ENCODE data around the gene SRGAP3.
A peak's percentile ranks its signal among the peaks of the same experiment; 100 is the strongest.

The SRGAP3 gene

GRCh38 chr3:8966150-8966819, 283.2 kb downstream of the SRGAP3 start (continued):
- TF ChIP-seq ZNF521 (tag by site-specific recombination; IDR thresholded peaks at IDR 0.05) (no peak), PBX3 (CRISPR knock-in tag; IDR thresholded peaks at IDR 0.05) (no peak), ZNF19 (tag by site-specific recombination; IDR thresholded peaks at IDR 0.05; ENCODE audit: low read depth) (no peak), ZNF777 (tag by site-specific recombination; IDR thresholded peaks at IDR 0.05; ENCODE audit: borderline replicate concordance) (no peak), ZNF341 (tag by site-specific recombination; IDR thresholded peaks at IDR 0.05; ENCODE audit: low read depth) (no peak)

GRCh38 chr3:8964436-8965370, 284.7 kb downstream of the SRGAP3 start:
- Histone ChIP-seq H3K4me3 (ENCODE audit: low read depth, low read length) (no peak overlapping the region), H3K9me3 (ENCODE audit: control insufficient read depth, insufficient read depth, low read depth, low read length) (no peaks in the 10 kb centered on the region), H3K36me3 (ENCODE audit: control insufficient read depth in 2 of 2, insufficient read depth in 1 of 2, low read length in 2 of 2) (peaks cover 3 to 5% of the 10 kb centered on the region in 2 experiments; a peak in 2 of 3 replicates), H3K27ac (ENCODE audit: extremely low read depth, low read depth, low read length) (no peak overlapping the region), H3K4me1 (ENCODE audit: control insufficient read depth, insufficient read depth, low read length) (peaks cover 5% of the 10 kb centered on the region; the same call in 1 of the 2 replicates)
- ChIA-PET POLR2A (no interaction called here), CTCF (interaction anchor here (0.7 to 11.7 kb wide), 5 partner anchors 10 to 611 kb away, joined by 4 to 136 read pairs (median 4); partner anchors contain the start of gene OXTR)
- TF ChIP-seq ZFHX2 (tag by site-specific recombination; conservative IDR thresholded peaks at IDR 0.05), result peak; percentile 58
- no peak for TF ChIP-seq ZNF394 (tag by site-specific recombination; IDR thresholded peaks at IDR 0.05; ENCODE audit: borderline replicate concordance)
- TF ChIP-seq ZNF311 (tag by site-specific recombination; IDR thresholded peaks at IDR 0.05; ENCODE audit: borderline replicate concordance), result no peak
- TF ChIP-seq ZNF426 (tag by site-specific recombination; IDR thresholded peaks at IDR 0.05), result no peak
- no peak for TF ChIP-seq PRDM6 (tag by site-specific recombination; IDR thresholded peaks at IDR 0.05)
- no peak for TF ChIP-seq ZNF76 (tag by site-specific recombination; IDR thresholded peaks at IDR 0.05; ENCODE audit: borderline replicate concordance, low read depth)
- peak; percentile 74 for TF ChIP-seq EGR2 (tag by site-specific recombination; IDR thresholded peaks at IDR 0.05; ENCODE audit: low read depth)
- peak; percentile 54; the same call in 1 of the 2 replicates for TF ChIP-seq PRDM1 (tag by site-specific recombination; IDR thresholded peaks at IDR 0.05)
- no peak for TF ChIP-seq ZNF324 (tag by site-specific recombination; IDR thresholded peaks at IDR 0.05)
- no peak for TF ChIP-seq ZNF561 (tag by site-specific recombination; IDR thresholded peaks at IDR 0.05; ENCODE audit: borderline replicate concordance)

- peak within 1 kb of the TSS; percentile 39; the same call in 1 of the 2 replicates for H3K27ac ChIP-seq (ENCODE audit: extremely low read depth, low read depth, low read length)
- ChIA-PET CTCF (interaction anchor here (0.7 to 1.6 kb wide), 2 partner anchors 9 to 194 kb away, joined by 4 to 5 read pairs; partner anchors contain the start of gene OXTR), POLR2A (interaction anchor here (0.6 kb wide), 1 partner anchor 65 kb away, joined by 4 read pairs; no protein-coding TSS in a partner anchor)
- H3K36me3 ChIP-seq (ENCODE audit: control insufficient read depth in 2 of 2, insufficient read depth in 1 of 2, low read length in 2 of 2), result peaks cover 8 to 16% of the 10 kb centered on the region in 2 experiments
- H3K4me3 ChIP-seq (ENCODE audit: low read depth, low read length), result peak within 1 kb of the TSS; percentile 86
- no peaks in the 10 kb centered on the region for H3K9me3 ChIP-seq (ENCODE audit: control insufficient read depth, insufficient read depth, low read depth, low read length)
- peaks cover 5% of the 10 kb centered on the region; the same call in 1 of the 2 replicates for H3K4me1 ChIP-seq (ENCODE audit: control insufficient read depth, insufficient read depth, low read length)
- TF ChIP-seq ZNF777 (tag by site-specific recombination; IDR thresholded peaks at IDR 0.05; ENCODE audit: borderline replicate concordance), result no peak
- TF ChIP-seq RBAK (tag by site-specific recombination; IDR thresholded peaks at IDR 0.05), result no peak
- TF ChIP-seq REST (tag by site-specific recombination; IDR thresholded peaks at IDR 0.05), result 0 out of 2 replicates have a peak, but pooled peaks have one; percentile 38
- no peak for TF ChIP-seq ZNF555 (tag by site-specific recombination; conservative IDR thresholded peaks at IDR 0.05)
- peak; percentile 74 for TF ChIP-seq EGR2 (tag by site-specific recombination; IDR thresholded peaks at IDR 0.05; ENCODE audit: low read depth)
- no peak for TF ChIP-seq ZNF354C (tag by site-specific recombination; IDR thresholded peaks at IDR 0.05; ENCODE audit: borderline replicate concordance, low read depth)
- TF ChIP-seq ZSCAN5A (tag by site-specific recombination; IDR thresholded peaks at IDR 0.05), result no peak
These were observed 286.2 kb downstream of the SRGAP3 start, which contains the start of gene RAD18 for GRCh38 chr3:8963137-8963853. RAD18 (minus strand) TSS chr3:8963472; CDS start chr3:8963385, 87 bp downstream.
